Dedifferentiated amniotic fluid mesenchymal stem cell (primary cell): ENCODE results near the gene IBA57.
A peak's percentile ranks its signal among the peaks of the same experiment; 100 is the strongest.
"Not testable (repeated sequence)": the region's sequence is repeated elsewhere in the genome, so short reads cannot be mapped to it uniquely, and the experiment has no call there.

ENCODE experiments used
- DNase-seq: peaks from one replicate; pipeline ENCODE4 v3.0.0-alpha.2; 2016; ENCODE audit errors: extremely low spot score

Gene IBA57

GRCh38 chr1:228226141-228226874 lies 60.7 kb downstream of the IBA57 start:
- DNase-seq, result no peak

- DNase-seq, result no peak
Measured at GRCh38 chr1:228226956-228227791, 61.6 kb downstream of the IBA57 start.

- DNase-seq, result not testable (repeated sequence)
Measured at GRCh38 chr1:228228147-228228546, 62.5 kb downstream of the IBA57 start.

- peak; percentile 95 for DNase-seq
Measured at GRCh38 chr1:228228601-228229074, 63.0 kb downstream of the IBA57 start.

- no peak for DNase-seq
Measured at GRCh38 chr1:228231189-228231588, 65.6 kb downstream of the IBA57 start.
